Thyroid gland (tissue), 4 donors: ENCODE results near the gene SORCS2.

Experiments
- POLR2A ChIP-seq, 2 donors: fragments of 450-650 bp; IDR thresholded peaks; one replicate each; pipeline ENCODE4 v1.6.1; 2017; ENCODE audit warnings: antibody characterized with exemption in 2 of 2, mild to moderate bottlenecking in 2 of 2, moderate library complexity in 1 of 2
- TF ChIP-seq, protein P1 (sequence below), 6 experiments: fragments of 200-600 bp in 3 of 6; fragments of 450-650 bp in 3 of 6; sonication (generic) in 3 of 6; IDR thresholded peaks; one replicate each; pipeline ENCODE4 v1.5.1; 2016 to 2019; ENCODE audit warnings: antibody characterized with exemption in 6 of 6, mild to moderate bottlenecking in 2 of 6, inconsistent platforms in 1 of 6, moderate library complexity in 1 of 6

DNA sequence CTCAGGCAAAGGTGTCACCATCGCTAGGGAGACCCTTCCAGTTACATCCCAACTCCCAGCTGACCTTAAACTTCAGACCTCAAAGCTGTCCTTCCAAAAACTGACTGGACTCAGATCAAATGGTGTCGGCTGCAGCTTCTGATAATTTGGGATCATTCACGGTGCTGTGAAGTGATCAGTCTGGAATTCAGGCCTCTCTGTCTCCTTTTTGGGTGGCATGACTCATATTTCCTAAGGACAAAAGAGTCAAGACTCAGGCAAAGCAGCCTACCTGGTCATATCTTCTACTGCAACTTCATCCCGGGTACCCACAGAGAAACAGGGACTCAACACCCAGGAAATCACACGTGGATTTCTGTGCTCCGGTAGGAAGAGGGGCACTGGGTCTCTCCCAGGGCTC, 87.6 kb downstream of the SORCS2 start:
- TF ChIP-seq, protein P1, sequence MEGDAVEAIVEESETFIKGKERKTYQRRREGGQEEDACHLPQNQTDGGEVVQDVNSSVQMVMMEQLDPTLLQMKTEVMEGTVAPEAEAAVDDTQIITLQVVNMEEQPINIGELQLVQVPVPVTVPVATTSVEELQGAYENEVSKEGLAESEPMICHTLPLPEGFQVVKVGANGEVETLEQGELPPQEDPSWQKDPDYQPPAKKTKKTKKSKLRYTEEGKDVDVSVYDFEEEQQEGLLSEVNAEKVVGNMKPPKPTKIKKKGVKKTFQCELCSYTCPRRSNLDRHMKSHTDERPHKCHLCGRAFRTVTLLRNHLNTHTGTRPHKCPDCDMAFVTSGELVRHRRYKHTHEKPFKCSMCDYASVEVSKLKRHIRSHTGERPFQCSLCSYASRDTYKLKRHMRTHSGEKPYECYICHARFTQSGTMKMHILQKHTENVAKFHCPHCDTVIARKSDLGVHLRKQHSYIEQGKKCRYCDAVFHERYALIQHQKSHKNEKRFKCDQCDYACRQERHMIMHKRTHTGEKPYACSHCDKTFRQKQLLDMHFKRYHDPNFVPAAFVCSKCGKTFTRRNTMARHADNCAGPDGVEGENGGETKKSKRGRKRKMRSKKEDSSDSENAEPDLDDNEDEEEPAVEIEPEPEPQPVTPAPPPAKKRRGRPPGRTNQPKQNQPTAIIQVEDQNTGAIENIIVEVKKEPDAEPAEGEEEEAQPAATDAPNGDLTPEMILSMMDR (IDR thresholded peaks at IDR 0.05), result no peak
- no peak for TF ChIP-seq POLR2A (IDR thresholded peaks at IDR 0.05)
